ENCODE results near the gene GPS2. TPM values are rescaled to one million over a fixed set of nuclear protein-coding genes. Genes with fewer than 3 reads are reported as not detected.
A peak's percentile ranks its signal among the peaks of the same experiment; 100 is the strongest.

GPS2 gene
- total and polyA plus RNA-seq, 2 donors (not counting 3 experiments of a cell fraction or from before 2014, with no cell fraction given), result 51.6 to 132 TPM

DNA sequence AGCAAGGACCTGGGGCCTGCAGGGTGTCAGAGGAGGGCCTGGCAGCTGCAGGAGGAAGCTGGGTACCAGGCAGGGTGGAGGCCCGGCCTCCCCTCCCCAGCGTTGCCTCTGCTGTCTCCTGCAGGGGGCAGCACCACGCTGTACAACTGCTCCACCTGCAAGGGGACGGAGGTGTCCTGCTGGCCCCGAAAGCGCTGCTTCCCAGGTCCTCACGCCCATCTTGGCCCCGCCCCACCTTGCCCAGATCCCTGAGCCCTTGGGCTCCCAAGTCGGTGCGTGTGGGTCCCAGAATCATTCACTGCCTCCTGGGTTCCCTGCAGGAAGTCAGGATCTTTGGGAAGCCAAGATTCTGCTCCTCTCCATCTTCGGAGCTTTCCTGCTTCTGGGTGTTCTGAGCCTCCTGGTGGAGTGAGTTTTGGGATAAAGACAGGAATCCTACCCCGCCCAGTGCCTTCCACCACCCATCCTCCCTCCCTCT lies 41.0 kb upstream of the GPS2 start:
- CTCF ChIA-PET, result interaction anchor here (0.6 to 4.0 kb wide), 42 partner anchors 10 to 331 kb away, joined by 3 to 70 read pairs (median 5); partner anchors contain the start of genes CD68, NEURL4, PLSCR3 and POLR2A
- dilution Hi-C loops (cut with MboI; ENCODE audit: extremely low pct_ligation_motif_present, low sequenced_read_pairs), result no loop called here
- DNase-seq (ENCODE audit: low read depth, low spot score), result peak; percentile 69

More for the DNA sequence above, 41.0 kb upstream of the GPS2 start:
- peaks cover 8% of the 10 kb centered on the region for H3K4me1 ChIP-seq (ENCODE audit: control insufficient read depth, extremely low read depth, insufficient read depth, low read length)
- H3K27me3 ChIP-seq (ENCODE audit: control insufficient read depth in 2 of 2, insufficient read depth in 2 of 2, low read length in 2 of 2), result no peaks in the 10 kb centered on the region
- BruUV-seq (replicated peaks), result no TSS peak
- H3K9me3 ChIP-seq (replicated peaks; ENCODE audit: control insufficient read depth, insufficient read depth, low read length), result no peaks in the 10 kb centered on the region
- no peak overlapping the region for H3K9ac ChIP-seq (replicated peaks; ENCODE audit: extremely low read depth, insufficient read depth, low read length)
- no peak overlapping the region for H3K4me3 ChIP-seq (replicated peaks in 1 of 3; ENCODE audit: insufficient read depth in 1 of 3, low read depth in 1 of 3, low read length in 3 of 3)
- POLR2A ChIA-PET, result no interaction called here
- peak overlapping the region; percentile 15 for H2AFZ ChIP-seq (ENCODE audit: low read depth, low read length)
- no peaks in the 10 kb centered on the region for H3K79me2 ChIP-seq (ENCODE audit: control insufficient read depth, insufficient read depth, low read length)
- no peak overlapping the region for H3K27ac ChIP-seq (ENCODE audit: insufficient read depth, low read depth, low read length)
- TF ChIP-seq MYC (IDR thresholded peaks at IDR 0.05; ENCODE audit: low read depth, low read length) (no peak), JUN (IDR thresholded peaks at IDR 0.05; ENCODE audit: borderline replicate concordance, insufficient read depth, insufficient read length, low read depth) (no peak), EZH2 (IDR thresholded peaks at IDR 0.05; ENCODE audit: borderline replicate concordance, low read depth, low read length, severe bottlenecking) (no peak), GATA2 (IDR thresholded peaks at IDR 0.05; ENCODE audit: insufficient read depth, insufficient read length, low read depth, low read length) (no peak), POLR2AphosphoS5 (IDR thresholded peaks at IDR 0.05; ENCODE audit: insufficient read depth, low read depth, low read length) (peak; percentile 38), FOS (IDR thresholded peaks at IDR 0.05; ENCODE audit: borderline replicate concordance, insufficient read depth, low read length) (no peak), POLR2A (IDR thresholded peaks at IDR 0.05; ENCODE audit: low read depth, low read length) (peak; percentile 20)
- TF ChIP-seq, protein P1, sequence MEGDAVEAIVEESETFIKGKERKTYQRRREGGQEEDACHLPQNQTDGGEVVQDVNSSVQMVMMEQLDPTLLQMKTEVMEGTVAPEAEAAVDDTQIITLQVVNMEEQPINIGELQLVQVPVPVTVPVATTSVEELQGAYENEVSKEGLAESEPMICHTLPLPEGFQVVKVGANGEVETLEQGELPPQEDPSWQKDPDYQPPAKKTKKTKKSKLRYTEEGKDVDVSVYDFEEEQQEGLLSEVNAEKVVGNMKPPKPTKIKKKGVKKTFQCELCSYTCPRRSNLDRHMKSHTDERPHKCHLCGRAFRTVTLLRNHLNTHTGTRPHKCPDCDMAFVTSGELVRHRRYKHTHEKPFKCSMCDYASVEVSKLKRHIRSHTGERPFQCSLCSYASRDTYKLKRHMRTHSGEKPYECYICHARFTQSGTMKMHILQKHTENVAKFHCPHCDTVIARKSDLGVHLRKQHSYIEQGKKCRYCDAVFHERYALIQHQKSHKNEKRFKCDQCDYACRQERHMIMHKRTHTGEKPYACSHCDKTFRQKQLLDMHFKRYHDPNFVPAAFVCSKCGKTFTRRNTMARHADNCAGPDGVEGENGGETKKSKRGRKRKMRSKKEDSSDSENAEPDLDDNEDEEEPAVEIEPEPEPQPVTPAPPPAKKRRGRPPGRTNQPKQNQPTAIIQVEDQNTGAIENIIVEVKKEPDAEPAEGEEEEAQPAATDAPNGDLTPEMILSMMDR (IDR thresholded peaks at IDR 0.05; ENCODE audit: extremely low read depth in 1 of 2, insufficient read depth in 1 of 2, low read depth in 1 of 2, low read length in 2 of 2), result peak; percentile 93 to 94
- TF ChIP-seq, protein P2, sequence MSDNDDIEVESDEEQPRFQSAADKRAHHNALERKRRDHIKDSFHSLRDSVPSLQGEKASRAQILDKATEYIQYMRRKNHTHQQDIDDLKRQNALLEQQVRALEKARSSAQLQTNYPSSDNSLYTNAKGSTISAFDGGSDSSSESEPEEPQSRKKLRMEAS (IDR thresholded peaks at IDR 0.05; ENCODE audit: insufficient read depth, insufficient read length), result no peak
- intact Hi-C loops (cut with micrococcal nuclease), result loop anchor here (1.0 to 5.0 kb wide), 5 partner anchors 36 to 233 kb away; partner anchors contain the start of genes PLSCR3 and SENP3
- FAIRE-seq, result peak; percentile 76
- H3K36me3 ChIP-seq (ENCODE audit: control insufficient read depth in 2 of 2, extremely low read depth in 1 of 2, insufficient read depth in 2 of 2, low read length in 2 of 2), result no peaks in the 10 kb centered on the region
- H3K9me1 ChIP-seq (replicated peaks; ENCODE audit: control insufficient read depth, extremely low read depth, insufficient read depth, low read length), result no peaks in the 10 kb centered on the region
- no peaks in the 10 kb centered on the region for H4K20me1 ChIP-seq (replicated peaks; ENCODE audit: control insufficient read depth, extremely low read depth, insufficient read depth, low read length)
- H3K4me2 ChIP-seq (ENCODE audit: insufficient read depth, low read length), result no peak overlapping the region

Measured in endothelial cell of umbilical vein (primary cell).